NK-92 (cell line): Measurements from ENCODE around the gene OTUD4.
"Not testable (repeated sequence)": the region's sequence is repeated elsewhere in the genome, so short reads cannot be mapped to it uniquely, and the experiment has no call there.

ENCODE experiments used
- DNase-seq: peaks from one replicate; lab custom pipeline; 2025; ENCODE audit not compliant: unreplicated experiment; lab: John Stamatoyannopoulos, UW

Gene OTUD4

GRCh38 chr4:145179281-145179860, 1.0 kb downstream of the OTUD4 start:
- DNase-seq = peak; percentile 10

GRCh38 chr4:145178740-145179280, 1.6 kb downstream of the OTUD4 start:
- DNase-seq = no peak

GRCh38 chr4:145177906-145178538, 2.4 kb downstream of the OTUD4 start:
- DNase-seq = no peak

GRCh38 chr4:145177511-145177905, 2.9 kb downstream of the OTUD4 start:
- no peak for DNase-seq

- DNase-seq = no peak
These were observed 3.6 kb downstream of the OTUD4 start for GRCh38 chr4:145176641-145177432.

- no peak for DNase-seq
These were observed 8.5 kb downstream of the OTUD4 start for GRCh38 chr4:145171911-145172310.

- no peak for DNase-seq
These were observed 10.2 kb downstream of the OTUD4 start for GRCh38 chr4:145170223-145170622.

- no peak for DNase-seq
These were observed 11.7 kb downstream of the OTUD4 start for GRCh38 chr4:145168581-145169187.

GRCh38 chr4:145167887-145168286, 12.5 kb downstream of the OTUD4 start:
- DNase-seq = no peak

- DNase-seq = no peak
These were observed 18.8 kb downstream of the OTUD4 start for GRCh38 chr4:145161549-145161948.

- DNase-seq = no peak
These were observed 23.4 kb downstream of the OTUD4 start for GRCh38 chr4:145156986-145157385.

GRCh38 chr4:145155268-145155870, 25.0 kb downstream of the OTUD4 start:
- no peak for DNase-seq

GRCh38 chr4:145154573-145154972, 25.8 kb downstream of the OTUD4 start:
- no peak for DNase-seq

GRCh38 chr4:145153904-145154298, 26.5 kb downstream of the OTUD4 start:
- DNase-seq = no peak

- DNase-seq = no peak
These were observed 27.0 kb downstream of the OTUD4 start for GRCh38 chr4:145153181-145153903.

GRCh38 chr4:145148980-145149379, 31.4 kb downstream of the OTUD4 start:
- no peak for DNase-seq

GRCh38 chr4:145136219-145136618, 44.2 kb downstream of the OTUD4 start:
- not testable (repeated sequence) for DNase-seq

- DNase-seq = no peak
These were observed 47.8 kb downstream of the OTUD4 start for GRCh38 chr4:145132511-145133098.

GRCh38 chr4:145131848-145132247, 48.5 kb downstream of the OTUD4 start:
- DNase-seq = no peak

- no peak for DNase-seq
These were observed 49.5 kb downstream of the OTUD4 start for GRCh38 chr4:145130788-145131399.
